ENCODE measurements around the gene PODN. TPM values are rescaled to one million over a fixed set of nuclear protein-coding genes. Genes with fewer than 3 reads are reported as not detected.

The PODN gene
- total RNA-seq, 6 donors from 2014 or later, result 15.2 to 87.1 (median 53.1) TPM

GRCh38 chr1:53085405-53085804 lies 23.4 kb downstream of the PODN start:
- WGBS, 2 donors, result 71 to 94% methylated on average over 1 to 8 of the region's 8 CpGs
- DNase-seq (no peak), ATAC-seq (ENCODE audit: low FRiP score in 2 of 2) (no peak)
- H3K4me3 ChIP-seq, result no peak overlapping the region
- TF ChIP-seq CTCF (IDR thresholded peaks at IDR 0.05) (no peak), POLR2A (IDR thresholded peaks at IDR 0.05) (no peak), POLR2AphosphoS5 (IDR thresholded peaks at IDR 0.05) (no peak), EP300 (IDR thresholded peaks at IDR 0.05) (no peak)
- no peak overlapping the region for H3K27ac ChIP-seq
- H3K4me1 ChIP-seq, result no peaks in the 10 kb centered on the region
- H3K9me3 ChIP-seq, result no peaks in the 10 kb centered on the region
- H3K27me3 ChIP-seq, result no peaks in the 10 kb centered on the region
- no peaks in the 10 kb centered on the region for H3K36me3 ChIP-seq

GRCh38 chr1:53086491-53087070 lies 24.6 kb downstream of the PODN start:
- DNase-seq, result no peak
- no peak for TF ChIP-seq POLR2AphosphoS5 (IDR thresholded peaks at IDR 0.05)
- Histone ChIP-seq H3K27ac (no peak overlapping the region), H3K9me3 (no peaks in the 10 kb centered on the region), H3K4me1 (peaks cover 3 to 5% (median 4%) of the 10 kb centered on the region in 4 donors), H3K27me3 (no peaks in the 10 kb centered on the region), H3K36me3 (no peaks in the 10 kb centered on the region), H3K4me3 (no peak overlapping the region)
- WGBS, 2 donors, result 67 to 92% methylated on average over 3 to 4 of the region's 4 CpGs
- no peak for ATAC-seq (ENCODE audit: low FRiP score in 2 of 2)

- Histone ChIP-seq H3K9me3 (no peaks in the 10 kb centered on the region), H3K4me3 (no peak overlapping the region), H3K27me3 (no peaks in the 10 kb centered on the region), H3K27ac (no peak overlapping the region), H3K36me3 (no peaks in the 10 kb centered on the region), H3K4me1 (peaks cover 3 to 11% (median 6%) of the 10 kb centered on the region in 4 donors)
- TF ChIP-seq POLR2AphosphoS5 (IDR thresholded peaks at IDR 0.05) (no peak), POLR2A (IDR thresholded peaks at IDR 0.05) (no peak), EP300 (IDR thresholded peaks at IDR 0.05) (no peak), CTCF (IDR thresholded peaks at IDR 0.05) (no peak)
- no peak for ATAC-seq (ENCODE audit: low FRiP score in 2 of 2)
- peak in 1 of 2 donors; percentile 66 for DNase-seq
- 74 to 88% methylated on average over 14 to 19 of the region's 27 CpGs for WGBS, 2 donors
These were observed 25.6 kb downstream of the PODN start for GRCh38 chr1:53087332-53088285.

GRCh38 chr1:53088616-53089300 lies 26.7 kb downstream of the PODN start:
- no peak for TF ChIP-seq POLR2AphosphoS5 (IDR thresholded peaks at IDR 0.05)
- TF ChIP-seq EP300 (IDR thresholded peaks at IDR 0.05), result no peak
- TF ChIP-seq POLR2A (IDR thresholded peaks at IDR 0.05), result no peak
- TF ChIP-seq CTCF (IDR thresholded peaks at IDR 0.05), result no peak
- H3K4me3 ChIP-seq, result no peak overlapping the region
- ATAC-seq (ENCODE audit: low FRiP score in 2 of 2), result no peak
- no peaks in the 10 kb centered on the region for H3K9me3 ChIP-seq
- 83 to 90% methylated on average over 19 of the region's 19 CpGs for WGBS, 2 donors
- no peak overlapping the region for H3K27ac ChIP-seq
- no peaks in the 10 kb centered on the region for H3K27me3 ChIP-seq
- no peaks in the 10 kb centered on the region for H3K36me3 ChIP-seq
- H3K4me1 ChIP-seq, result peaks cover 3 to 11% (median 6%) of the 10 kb centered on the region in 4 donors
- no peak for DNase-seq
